ENCODE measurements around the gene PBX3. TPM values are rescaled to one million over a fixed set of nuclear protein-coding genes. Genes with fewer than 3 reads are reported as not detected.

Gene PBX3
- total RNA-seq, 2 experiments from 2014 or later: 25.3 to 30.8 TPM

DNA sequence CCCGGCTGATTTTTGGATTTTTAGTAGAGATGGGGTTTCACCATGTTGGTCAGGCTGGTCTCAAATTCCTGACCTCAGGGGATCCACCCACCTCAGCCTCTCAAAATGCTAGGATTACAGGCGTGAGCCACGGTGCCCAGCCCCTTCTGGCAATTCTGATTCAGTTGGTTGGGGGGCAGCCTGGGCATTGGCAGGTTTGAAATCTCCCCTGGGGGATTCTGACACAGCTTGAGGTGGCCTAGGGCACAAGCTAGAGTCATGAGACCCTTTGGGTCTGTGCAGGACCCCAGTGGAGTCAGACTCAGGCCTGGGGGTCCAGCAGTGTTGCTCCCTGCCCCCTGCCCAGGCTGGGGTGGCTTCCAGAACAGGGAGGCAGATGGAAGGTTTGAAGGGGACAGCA, 239.8 kb downstream of the PBX3 start:
- no peak overlapping the region for H3K27ac Mint-ChIP-seq
- CTCF ChIA-PET: no interaction called here
- Histone ChIP-seq H3K9me3 (ENCODE audit: control insufficient read depth in 1 of 2, insufficient read depth in 1 of 2, low read length in 2 of 2) (no peaks in the 10 kb centered on the region), H3K4me1 (ENCODE audit: insufficient read depth, low read length) (no peaks in the 10 kb centered on the region), H3K4me3 (ENCODE audit: low read length) (no peak overlapping the region), H3K27me3 (ENCODE audit: control insufficient read depth in 1 of 2, insufficient read depth in 2 of 2, low read length in 2 of 2) (peaks cover 2 to 4% of the 10 kb centered on the region in 2 experiments), H3K27ac (ENCODE audit: low read depth in 1 of 2, low read length in 2 of 2) (no peak overlapping the region), H3K36me3 (ENCODE audit: insufficient read depth, low read length) (no peaks in the 10 kb centered on the region)
- ATAC-seq (ENCODE audit: poor library complexity) (no peak), DNase-seq (peak in 1 of 14 experiments; percentile 17)
- intact Hi-C loops (cut with DNase I, micrococcal nuclease): no loop called here
- peaks cover 3% of the 10 kb centered on the region for H3K9me3 Mint-ChIP-seq
- POLR2A ChIA-PET: no interaction called here
- H3K4me3 Mint-ChIP-seq: no peak overlapping the region
- TF ChIP-seq, protein P1, sequence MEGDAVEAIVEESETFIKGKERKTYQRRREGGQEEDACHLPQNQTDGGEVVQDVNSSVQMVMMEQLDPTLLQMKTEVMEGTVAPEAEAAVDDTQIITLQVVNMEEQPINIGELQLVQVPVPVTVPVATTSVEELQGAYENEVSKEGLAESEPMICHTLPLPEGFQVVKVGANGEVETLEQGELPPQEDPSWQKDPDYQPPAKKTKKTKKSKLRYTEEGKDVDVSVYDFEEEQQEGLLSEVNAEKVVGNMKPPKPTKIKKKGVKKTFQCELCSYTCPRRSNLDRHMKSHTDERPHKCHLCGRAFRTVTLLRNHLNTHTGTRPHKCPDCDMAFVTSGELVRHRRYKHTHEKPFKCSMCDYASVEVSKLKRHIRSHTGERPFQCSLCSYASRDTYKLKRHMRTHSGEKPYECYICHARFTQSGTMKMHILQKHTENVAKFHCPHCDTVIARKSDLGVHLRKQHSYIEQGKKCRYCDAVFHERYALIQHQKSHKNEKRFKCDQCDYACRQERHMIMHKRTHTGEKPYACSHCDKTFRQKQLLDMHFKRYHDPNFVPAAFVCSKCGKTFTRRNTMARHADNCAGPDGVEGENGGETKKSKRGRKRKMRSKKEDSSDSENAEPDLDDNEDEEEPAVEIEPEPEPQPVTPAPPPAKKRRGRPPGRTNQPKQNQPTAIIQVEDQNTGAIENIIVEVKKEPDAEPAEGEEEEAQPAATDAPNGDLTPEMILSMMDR (IDR thresholded peaks at IDR 0.05): no peak
- no peaks in the 10 kb centered on the region for H3K4me1 Mint-ChIP-seq (ENCODE audit: low read depth)
- no peaks in the 10 kb centered on the region for H3K36me3 Mint-ChIP-seq (ENCODE audit: low read depth)
- peaks cover 23% of the 10 kb centered on the region for H3K27me3 Mint-ChIP-seq

DNA sequence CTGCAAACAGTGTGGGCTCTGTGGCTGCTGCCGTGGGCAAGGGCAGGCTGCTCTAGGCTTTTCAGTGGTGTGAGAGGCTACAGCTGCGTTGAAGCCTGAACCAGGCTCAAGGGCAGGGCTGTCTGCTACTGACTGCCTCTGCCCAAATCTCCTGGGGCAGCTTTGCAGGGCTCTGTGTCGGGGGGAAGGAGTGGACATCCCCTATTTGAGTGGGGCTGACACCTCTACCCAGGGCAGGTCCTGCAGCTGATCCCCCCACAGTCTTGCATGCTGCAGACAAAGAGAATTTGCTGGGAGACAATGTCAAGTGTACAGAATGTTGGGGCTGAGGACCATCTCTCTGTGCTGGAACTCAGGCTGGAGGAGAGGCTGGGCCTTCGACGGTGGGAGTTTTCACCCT, 240.2 kb downstream of the PBX3 start:
- TF ChIP-seq, protein P1 (IDR thresholded peaks at IDR 0.05): no peak
- Histone ChIP-seq H3K4me1 (ENCODE audit: insufficient read depth, low read length) (no peaks in the 10 kb centered on the region), H3K4me3 (ENCODE audit: low read length) (no peak overlapping the region), H3K9me3 (ENCODE audit: control insufficient read depth in 1 of 2, insufficient read depth in 1 of 2, low read length in 2 of 2) (no peaks in the 10 kb centered on the region), H3K27me3 (ENCODE audit: control insufficient read depth in 1 of 2, insufficient read depth in 2 of 2, low read length in 2 of 2) (peaks cover 0 to under 1% of the 10 kb centered on the region in 2 experiments), H3K36me3 (ENCODE audit: insufficient read depth, low read length) (no peaks in the 10 kb centered on the region), H3K27ac (ENCODE audit: low read depth in 1 of 2, low read length in 2 of 2) (no peak overlapping the region)
- H3K4me1 Mint-ChIP-seq (ENCODE audit: low read depth): no peaks in the 10 kb centered on the region
- ChIA-PET POLR2A (no interaction called here), CTCF (no interaction called here)
- peaks cover 3% of the 10 kb centered on the region for H3K9me3 Mint-ChIP-seq
- no peaks in the 10 kb centered on the region for H3K36me3 Mint-ChIP-seq (ENCODE audit: low read depth)
- intact Hi-C loops (cut with DNase I, micrococcal nuclease): no loop called here
- DNase-seq: peak in 1 of 14 experiments; percentile 4
- no peak overlapping the region for H3K4me3 Mint-ChIP-seq
- H3K27ac Mint-ChIP-seq: no peak overlapping the region
- ATAC-seq (ENCODE audit: poor library complexity): no peak
- H3K27me3 Mint-ChIP-seq: peaks cover 19% of the 10 kb centered on the region

DNA sequence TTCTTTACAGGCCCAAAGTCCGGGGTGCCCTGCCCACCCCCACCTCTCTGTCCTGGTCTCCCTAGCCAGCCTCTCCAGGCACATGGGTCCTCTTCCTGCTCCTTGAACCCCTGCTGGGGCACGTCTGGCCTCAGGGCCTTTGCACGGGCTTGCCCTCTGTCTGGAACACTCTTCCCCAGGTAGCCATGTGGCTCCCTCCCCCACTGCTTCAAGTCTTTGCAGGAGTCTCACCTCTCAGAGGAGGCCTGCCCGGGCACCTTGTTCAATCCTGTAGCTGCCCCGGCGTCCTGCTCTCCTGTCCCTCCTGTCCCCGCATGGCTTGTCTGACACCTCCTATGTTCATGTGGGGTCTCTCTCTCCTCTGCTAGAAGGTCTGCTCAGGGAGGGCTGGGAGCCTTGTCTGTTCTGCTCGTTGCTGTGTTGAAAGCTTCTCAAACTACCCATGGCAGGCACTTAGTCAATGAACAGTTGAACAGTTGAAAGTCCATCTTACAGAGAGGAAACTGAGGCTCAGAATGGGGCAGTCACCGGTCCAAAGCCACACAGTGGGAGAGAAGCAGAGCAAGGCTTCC, 241.4 kb downstream of the PBX3 start:
- no peak overlapping the region for H3K27ac Mint-ChIP-seq
- no peaks in the 10 kb centered on the region for H3K36me3 Mint-ChIP-seq (ENCODE audit: low read depth)
- Histone ChIP-seq H3K27ac (ENCODE audit: low read depth in 1 of 2, low read length in 2 of 2) (no peak overlapping the region), H3K4me3 (ENCODE audit: low read length) (no peak overlapping the region), H3K4me1 (ENCODE audit: insufficient read depth, low read length) (no peaks in the 10 kb centered on the region), H3K9me3 (ENCODE audit: control insufficient read depth in 1 of 2, insufficient read depth in 1 of 2, low read length in 2 of 2) (no peaks in the 10 kb centered on the region), H3K27me3 (ENCODE audit: control insufficient read depth in 1 of 2, insufficient read depth in 2 of 2, low read length in 2 of 2) (no peaks in the 10 kb centered on the region), H3K36me3 (ENCODE audit: insufficient read depth, low read length) (no peaks in the 10 kb centered on the region)
- TF ChIP-seq, protein P1 (IDR thresholded peaks at IDR 0.05): no peak
- ATAC-seq (ENCODE audit: poor library complexity) (no peak), DNase-seq (peak in 1 of 14 experiments; percentile 16)
- intact Hi-C loops (cut with DNase I, micrococcal nuclease): no loop called here
- H3K4me3 Mint-ChIP-seq: no peak overlapping the region
- H3K4me1 Mint-ChIP-seq (ENCODE audit: low read depth): no peaks in the 10 kb centered on the region
- peaks cover 10% of the 10 kb centered on the region for H3K27me3 Mint-ChIP-seq
- H3K9me3 Mint-ChIP-seq: peaks cover 3% of the 10 kb centered on the region
- CTCF ChIA-PET: no interaction called here
- POLR2A ChIA-PET: no interaction called here

Measured in CD4-positive, alpha-beta T cell (primary cell).